ENCODE data around the gene FOS. TPM values are rescaled to one million over a fixed set of nuclear protein-coding genes. Genes with fewer than 3 reads are reported as not detected.
A peak's percentile ranks its signal among the peaks of the same experiment; 100 is the strongest.

The FOS gene
- total and polyA plus RNA-seq, 2 of the 8 experiments (the other 6 are each of a cell fraction or from before 2014, with no cell fraction given), result 50.2 to 51.8 TPM

GRCh38 chr14:75306927-75307699, 28.5 kb downstream of the FOS start:
- no peaks in the 10 kb centered on the region for H3K9me3 ChIP-seq (ENCODE audit: insufficient read depth in 2 of 2, low read depth in 1 of 2, low read length in 1 of 2)
- H3K23ac ChIP-seq (ENCODE audit: insufficient read length), result no peak overlapping the region
- no peak overlapping the region for H3K4me2 ChIP-seq (ENCODE audit: insufficient read depth in 1 of 2, low read depth in 2 of 2, low read length in 2 of 2)
- no peak overlapping the region for H3K14ac ChIP-seq (ENCODE audit: insufficient read length)
- H2BK5ac ChIP-seq (ENCODE audit: low read depth, low read length), result peak overlapping the region; percentile 54; the same call in 1 of the 2 replicates
- POLR2A ChIA-PET (ENCODE audit: partially characterized antibody), result interaction anchor here (1.1 kb wide), 1 partner anchor 121 kb away, joined by 3 read pairs; the partner anchor contains the start of gene JDP2
- no peak overlapping the region for H2BK20ac ChIP-seq (ENCODE audit: low read length)
- peak overlapping the region; percentile 75 for H4K91ac ChIP-seq (replicated peaks; ENCODE audit: insufficient read length, low read length)
- H3K4me3 ChIP-seq (ENCODE audit: extremely low read depth in 1 of 4, insufficient read depth in 2 of 4, low read depth in 3 of 4, low read length in 4 of 4), result no peak overlapping the region
- DNase-seq (ENCODE audit: low read depth in 1 of 2, low spot score in 2 of 2), result no peak
- 76% methylated on average over 9 of the region's 9 CpGs; no CpG with 5 or more reads in 1 of the 2 experiments for WGBS, 2 experiments (ENCODE audit: extremely low coverage in 1 of 2, insufficient coverage in 1 of 2, insufficient read length in 1 of 2, insufficient replicate concordance in 2 of 2, low coverage in 1 of 2, low lambda C conversion rate in 2 of 2, missing lambda C conversion rate in 1 of 2)
- no peaks in the 10 kb centered on the region for H3K79me2 ChIP-seq (ENCODE audit: control insufficient read depth in 1 of 2, insufficient read depth in 2 of 2, low read length in 2 of 2)
- no peaks in the 10 kb centered on the region for H3K36me3 ChIP-seq (ENCODE audit: control insufficient read depth in 2 of 4, insufficient read depth in 4 of 4, low read length in 3 of 4)
- H4K8ac ChIP-seq (ENCODE audit: extremely low read depth, insufficient read depth, low read length), result no peak overlapping the region
- peak overlapping the region; percentile 15; the same call in 1 of the 2 replicates for H3K18ac ChIP-seq (ENCODE audit: extremely low read depth, low read length)
- no peaks in the 10 kb centered on the region for H3K79me1 ChIP-seq (ENCODE audit: low read depth, low read length)
- no peak overlapping the region for H2AK5ac ChIP-seq (ENCODE audit: low read depth, low read length)
- no peak overlapping the region for H2BK120ac ChIP-seq (replicated peaks; ENCODE audit: low read depth, low read length)
- FAIRE-seq, result no peak
- H3K4ac ChIP-seq (replicated peaks; ENCODE audit: insufficient read length, low read depth, low read length), result no peak overlapping the region
- no peaks in the 10 kb centered on the region for H3K27me3 ChIP-seq (replicated peaks in 1 of 4; ENCODE audit: control insufficient read depth in 3 of 4, extremely low read depth in 1 of 4, insufficient read depth in 3 of 4, low read length in 3 of 4)
- no peak overlapping the region for H3K27ac ChIP-seq (ENCODE audit: low read depth, low read length)
- H2BK15ac ChIP-seq (ENCODE audit: low read length), result 0 out of 2 replicates have a peak overlapping the region, but pooled peaks have one; percentile 8
- H3K56ac ChIP-seq (replicated peaks; ENCODE audit: insufficient read length, low read depth, low read length), result no peak overlapping the region
- no peak overlapping the region for H3K9ac ChIP-seq (replicated peaks in 1 of 4; ENCODE audit: extremely low read depth in 1 of 4, low read depth in 3 of 4, low read length in 3 of 4)
- peak overlapping the region; percentile 69 for H2BK12ac ChIP-seq (ENCODE audit: low read depth, low read length)
- CTCF ChIA-PET (ENCODE audit: partially characterized antibody), result interaction anchor here (0.6 to 14.1 kb wide), 27 partner anchors 10 to 989 kb away, joined by 3 to 184 read pairs (median 5); no protein-coding TSS in a partner anchor
- H4K5ac ChIP-seq (ENCODE audit: insufficient read length, low read depth, low read length), result no peak overlapping the region
- peak overlapping the region; percentile 98 for H2AFZ ChIP-seq (ENCODE audit: low read length)
- no peaks in the 10 kb centered on the region for H4K20me1 ChIP-seq (replicated peaks in 1 of 2; ENCODE audit: control insufficient read depth in 1 of 2, insufficient read depth in 2 of 2, low read length in 2 of 2)
- peaks cover 0 to 6% (median 5%) of the 10 kb centered on the region in 4 experiments; a peak in 5 of 7 replicates for H3K4me1 ChIP-seq (replicated peaks in 1 of 4; ENCODE audit: control insufficient read depth in 3 of 4, insufficient read depth in 4 of 4, low read length in 3 of 4)
- H3K23me2 ChIP-seq (ENCODE audit: low read depth, low read length), result no peaks in the 10 kb centered on the region
- TF ChIP-seq SP4 (IDR thresholded peaks at IDR 0.05; ENCODE audit: low read length) (no peak), CTCF (IDR thresholded peaks at IDR 0.05; ENCODE audit: control extremely low read depth in 1 of 3, insufficient read depth in 1 of 3, low read depth in 1 of 3, low read length in 3 of 3) (peak; percentile 37 to 55 (median 45)), GABPA (IDR thresholded peaks at IDR 0.05; ENCODE audit: borderline replicate concordance, insufficient read depth, low read length) (no peak), YY1 (IDR thresholded peaks at IDR 0.05; ENCODE audit: low read depth, low read length) (no peak), ATF2 (IDR thresholded peaks at IDR 0.05; ENCODE audit: low read length) (no peak), CBX8 (IDR thresholded peaks at IDR 0.05; ENCODE audit: borderline replicate concordance, low read depth, low read length) (no peak), RFX5 (IDR thresholded peaks at IDR 0.05; ENCODE audit: borderline replicate concordance, low read depth, low read length) (no peak)
